Fibroblast of mammary gland (primary cell): ENCODE results near the gene ANKH.
"Not testable (repeated sequence)": the region's sequence is repeated elsewhere in the genome, so short reads cannot be mapped to it uniquely, and the experiment has no call there.

Experiments
- DNase-seq: peaks from one replicate; pipeline ENCODE4 v3.0.0-alpha.2; 2010; ENCODE audit warnings: low read depth
- H3K4me3 ChIP-seq: 2 replicates; pipeline ENCODE4 v1.5.1; 2011; ENCODE audit warnings: low read depth, mild to moderate bottlenecking, low read length, moderate library complexity; ENCODE audit not compliant: control insufficient read depth
- TF ChIP-seq, protein P1 (sequence below): conservative IDR thresholded peaks from 2 replicates; pipeline ENCODE4 v1.5.1; 2011; ENCODE audit warnings: low read depth, low read length, inconsistent platforms; ENCODE audit not compliant: control insufficient read depth, insufficient read depth

Gene ANKH

DNA sequence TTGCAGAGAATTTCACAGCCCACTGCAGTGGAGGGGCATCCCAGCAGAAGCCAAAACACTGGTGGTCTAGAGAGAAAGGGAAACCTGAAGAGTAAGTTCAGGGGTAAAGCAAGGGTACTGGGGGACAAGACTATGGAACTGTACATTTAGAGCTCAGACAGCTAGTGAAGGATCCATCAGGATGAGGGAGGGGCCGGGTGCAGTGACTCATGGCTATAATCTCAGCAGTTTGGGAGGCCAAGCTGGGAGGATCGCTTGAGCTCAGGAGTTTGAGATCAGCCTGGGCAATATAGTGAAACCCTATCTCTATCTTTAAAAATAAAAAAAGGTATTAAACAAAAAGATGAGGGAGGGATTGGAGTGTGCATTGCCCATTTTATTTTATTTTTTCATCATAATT is 7.8 kb upstream of the ANKH start:
- DNase-seq, result no peak
- TF ChIP-seq, protein P1, sequence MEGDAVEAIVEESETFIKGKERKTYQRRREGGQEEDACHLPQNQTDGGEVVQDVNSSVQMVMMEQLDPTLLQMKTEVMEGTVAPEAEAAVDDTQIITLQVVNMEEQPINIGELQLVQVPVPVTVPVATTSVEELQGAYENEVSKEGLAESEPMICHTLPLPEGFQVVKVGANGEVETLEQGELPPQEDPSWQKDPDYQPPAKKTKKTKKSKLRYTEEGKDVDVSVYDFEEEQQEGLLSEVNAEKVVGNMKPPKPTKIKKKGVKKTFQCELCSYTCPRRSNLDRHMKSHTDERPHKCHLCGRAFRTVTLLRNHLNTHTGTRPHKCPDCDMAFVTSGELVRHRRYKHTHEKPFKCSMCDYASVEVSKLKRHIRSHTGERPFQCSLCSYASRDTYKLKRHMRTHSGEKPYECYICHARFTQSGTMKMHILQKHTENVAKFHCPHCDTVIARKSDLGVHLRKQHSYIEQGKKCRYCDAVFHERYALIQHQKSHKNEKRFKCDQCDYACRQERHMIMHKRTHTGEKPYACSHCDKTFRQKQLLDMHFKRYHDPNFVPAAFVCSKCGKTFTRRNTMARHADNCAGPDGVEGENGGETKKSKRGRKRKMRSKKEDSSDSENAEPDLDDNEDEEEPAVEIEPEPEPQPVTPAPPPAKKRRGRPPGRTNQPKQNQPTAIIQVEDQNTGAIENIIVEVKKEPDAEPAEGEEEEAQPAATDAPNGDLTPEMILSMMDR, result no peak
- H3K4me3 ChIP-seq, result no peak overlapping the region

DNA sequence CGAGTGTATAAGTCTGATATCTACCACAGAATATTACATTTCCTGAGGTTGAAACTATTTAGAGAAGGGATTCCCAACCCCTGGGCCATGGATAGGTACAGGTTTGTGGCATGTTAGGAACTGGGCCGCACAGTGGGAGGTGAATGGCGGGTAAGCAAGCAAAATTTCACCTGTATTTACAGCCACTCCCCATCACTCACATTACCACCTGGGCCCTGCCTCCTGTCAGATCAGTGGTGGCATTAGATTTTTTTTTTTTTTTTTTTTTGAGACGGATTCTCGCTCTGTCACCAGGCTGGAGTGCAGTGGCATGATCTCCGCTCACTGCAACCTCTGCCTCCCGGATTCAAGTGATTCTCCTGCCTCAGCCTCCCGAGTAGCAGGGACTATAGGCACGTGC is 6.6 kb upstream of the ANKH start:
- DNase-seq, result not testable (repeated sequence)

GRCh38 chr5:14876095-14876494 is 4.5 kb upstream of the ANKH start:
- no peak overlapping the region for H3K4me3 ChIP-seq
- TF ChIP-seq, protein P1, result no peak
- DNase-seq, result no peak

More for the DNA sequence above, 6.6 kb upstream of the ANKH start:
- not testable (repeated sequence) for H3K4me3 ChIP-seq

- no peak for DNase-seq
- TF ChIP-seq, protein P1, result no peak
- no peak overlapping the region for H3K4me3 ChIP-seq
Measured at GRCh38 chr5:14873790-14874189, 2.2 kb upstream of the ANKH start.

DNA sequence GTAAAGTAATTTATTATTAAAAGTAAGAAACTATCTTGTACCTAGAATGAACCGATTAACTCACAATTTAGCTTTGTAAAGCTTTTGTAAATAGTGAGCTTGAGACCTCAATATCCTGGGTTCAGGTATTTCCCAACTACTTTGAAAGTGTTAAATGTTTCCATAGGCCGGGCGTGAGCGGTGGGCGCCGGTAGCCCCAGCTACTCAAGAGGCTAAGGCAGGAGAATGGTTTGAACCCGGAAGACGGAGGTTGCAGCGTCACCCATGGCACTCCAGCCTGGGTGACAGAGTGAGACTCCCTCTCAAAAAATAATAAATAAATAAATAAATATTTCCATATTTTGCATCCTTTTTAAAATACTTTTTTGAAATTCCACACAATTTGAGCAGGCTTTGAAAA is 1.5 kb upstream of the ANKH start:
- TF ChIP-seq, protein P1, result no peak
- no peak for DNase-seq
- H3K4me3 ChIP-seq, result no peak overlapping the region

DNA sequence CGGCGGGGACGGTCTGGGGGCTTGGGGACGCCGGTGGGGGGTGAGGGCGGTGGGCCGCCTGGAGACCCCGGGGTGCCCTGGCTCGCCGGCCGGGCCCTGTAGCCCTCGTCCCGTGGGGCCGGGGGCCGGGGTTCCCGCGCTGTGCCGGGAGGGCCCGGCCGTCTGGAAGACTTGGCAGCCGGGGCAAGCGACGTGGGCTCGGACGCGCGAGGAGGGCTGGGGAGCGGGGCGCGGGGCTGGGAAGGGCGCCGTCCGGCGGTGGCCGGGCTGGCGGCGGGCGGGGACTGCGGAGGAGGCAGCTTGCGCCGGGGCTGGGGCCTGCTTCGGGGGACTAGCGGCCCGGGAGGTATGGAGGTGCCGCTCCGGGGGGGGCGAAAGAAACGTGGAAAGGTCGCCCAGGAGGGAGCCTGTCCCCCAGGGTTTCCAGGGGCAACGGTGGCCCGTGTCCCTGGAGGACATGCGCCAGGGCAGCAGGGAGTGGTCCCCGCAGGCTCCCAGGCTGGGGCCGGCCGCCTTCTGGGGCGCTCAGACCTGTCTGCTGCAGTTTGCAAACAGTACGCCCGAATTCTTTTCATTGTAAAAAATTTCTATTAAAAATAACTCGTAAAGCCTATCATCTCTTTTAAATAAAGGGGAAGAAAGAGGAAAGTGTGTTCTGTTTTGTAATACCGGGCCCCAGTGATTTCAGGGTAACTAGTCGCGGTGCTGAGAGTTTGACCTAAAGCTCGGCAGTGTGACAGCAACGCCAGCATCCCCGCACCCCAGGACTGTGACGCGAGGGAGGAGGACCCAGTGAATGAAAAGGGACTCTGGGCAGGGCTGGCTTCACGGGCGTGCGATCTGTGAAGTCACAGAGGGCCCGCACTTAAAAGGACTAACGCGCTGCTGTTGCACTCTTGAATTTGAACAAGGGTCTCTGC is 752 bp upstream of the ANKH start:
- H3K4me3 ChIP-seq, result peak overlapping the region; percentile 52
- peak; percentile 37 for DNase-seq
- TF ChIP-seq, protein P1, result no peak

GRCh38 chr5:14870337-14871213 is 1.0 kb downstream of the ANKH start:
- peak overlapping the region; percentile 71 for H3K4me3 ChIP-seq
- no peak for DNase-seq
- TF ChIP-seq, protein P1, result no peak
